Measurements from ENCODE around the gene SLC25A21. TPM values are rescaled to one million over a fixed set of nuclear protein-coding genes. Genes with fewer than 3 reads are reported as not detected.

The SLC25A21 gene
- total RNA-seq, 1 experiment from 2014 or later: 7.1 TPM

- Histone ChIP-seq H3K4me1 (ENCODE audit: insufficient read depth, low read length) (no peaks in the 10 kb centered on the region), H3K27ac (ENCODE audit: insufficient read length, low read depth, low read length) (no peak overlapping the region), H2AFZ (ENCODE audit: low read length) (no peak overlapping the region), H3K79me2 (ENCODE audit: insufficient read depth, low read length) (no peaks in the 10 kb centered on the region), H3K23ac (ENCODE audit: insufficient read length, low read depth, low read length) (no peak overlapping the region), H4K5ac (ENCODE audit: insufficient read length, low read depth, low read length) (no peak overlapping the region), H4K91ac (ENCODE audit: insufficient read length, low read depth, low read length) (no peak overlapping the region), H3K4me2 (ENCODE audit: insufficient read depth, insufficient read length, low read length) (no peak overlapping the region), H3K14ac (ENCODE audit: insufficient read depth, low read length) (no peak overlapping the region), H3T11ph (ENCODE audit: low read length) (no peak overlapping the region), H3K23me2 (ENCODE audit: insufficient read length, low read depth, low read length, poor library complexity, severe bottlenecking) (no peaks in the 10 kb centered on the region), H2BK20ac (ENCODE audit: low read depth, low read length, poor library complexity, severe bottlenecking) (no peak overlapping the region), H4K8ac (replicated peaks; ENCODE audit: insufficient read length, low read depth, low read length) (no peak overlapping the region), H3K4ac (ENCODE audit: low read depth, low read length) (no peak overlapping the region), H4K20me1 (ENCODE audit: control insufficient read depth, insufficient read depth, insufficient read length) (no peaks in the 10 kb centered on the region), H2BK120ac (ENCODE audit: low read depth, low read length, poor library complexity, severe bottlenecking) (no peak overlapping the region), H3K79me1 (ENCODE audit: insufficient read depth, low read depth, low read length, poor library complexity, severe bottlenecking) (no peaks in the 10 kb centered on the region), H3K18ac (ENCODE audit: insufficient read length, low read depth, low read length) (no peak overlapping the region), H3K9me3 (ENCODE audit: control insufficient read depth, low read depth, low read length) (no peaks in the 10 kb centered on the region), H2BK5ac (ENCODE audit: insufficient read length, low read length) (no peak overlapping the region), H3K27me3 (ENCODE audit: insufficient read depth, low read length) (no peaks in the 10 kb centered on the region), H3K9ac (ENCODE audit: extremely low read depth, insufficient read length, low read length) (no peak overlapping the region), H3K56ac (ENCODE audit: insufficient read length, low read depth, low read length) (no peak overlapping the region), H2BK12ac (ENCODE audit: insufficient read length, low read depth, low read length) (no peak overlapping the region), H2BK15ac (ENCODE audit: low read depth, low read length) (no peak overlapping the region), H2AK5ac (ENCODE audit: insufficient read length, low read length) (no peak overlapping the region)
- no CpG with 5 or more reads among the region's 1 CpG for WGBS (ENCODE audit: extremely low coverage, insufficient read length, low lambda C conversion rate)
- Mint-ChIP-seq H3K9me3 (no peaks in the 10 kb centered on the region), H3K36me3 (ENCODE audit: insufficient read depth in 1 of 3, low read depth in 3 of 3) (no peaks in the 10 kb centered on the region; a peak in 1 of 7 replicates), H3K27ac (0 out of 7 replicates have a peak overlapping the region, but pooled peaks of 1 of the 3 experiments have one; percentile 19), H3K4me1 (peaks cover 3 to 6% of the 10 kb centered on the region in 2 experiments; a peak in 1 of 4 replicates), H3K27me3 (ENCODE audit: low read depth) (no peaks in the 10 kb centered on the region), H3K4me3 (no peak overlapping the region)
- DNase-seq: no peak
- TF ChIP-seq CTCF (conservative IDR thresholded peaks at IDR 0.05): no peak
These were observed 152.9 kb downstream of the SLC25A21 start for GRCh38 chr14:37019488-37019887.

Measured in H9 (cell line).